ENCODE results near the gene ULK1. TPM values are rescaled to one million over a fixed set of nuclear protein-coding genes. Genes with fewer than 3 reads are reported as not detected.

Gene ULK1
- total and polyA plus RNA-seq, 2 experiments from 2014 or later: 8.4 to 33.8 TPM

DNA sequence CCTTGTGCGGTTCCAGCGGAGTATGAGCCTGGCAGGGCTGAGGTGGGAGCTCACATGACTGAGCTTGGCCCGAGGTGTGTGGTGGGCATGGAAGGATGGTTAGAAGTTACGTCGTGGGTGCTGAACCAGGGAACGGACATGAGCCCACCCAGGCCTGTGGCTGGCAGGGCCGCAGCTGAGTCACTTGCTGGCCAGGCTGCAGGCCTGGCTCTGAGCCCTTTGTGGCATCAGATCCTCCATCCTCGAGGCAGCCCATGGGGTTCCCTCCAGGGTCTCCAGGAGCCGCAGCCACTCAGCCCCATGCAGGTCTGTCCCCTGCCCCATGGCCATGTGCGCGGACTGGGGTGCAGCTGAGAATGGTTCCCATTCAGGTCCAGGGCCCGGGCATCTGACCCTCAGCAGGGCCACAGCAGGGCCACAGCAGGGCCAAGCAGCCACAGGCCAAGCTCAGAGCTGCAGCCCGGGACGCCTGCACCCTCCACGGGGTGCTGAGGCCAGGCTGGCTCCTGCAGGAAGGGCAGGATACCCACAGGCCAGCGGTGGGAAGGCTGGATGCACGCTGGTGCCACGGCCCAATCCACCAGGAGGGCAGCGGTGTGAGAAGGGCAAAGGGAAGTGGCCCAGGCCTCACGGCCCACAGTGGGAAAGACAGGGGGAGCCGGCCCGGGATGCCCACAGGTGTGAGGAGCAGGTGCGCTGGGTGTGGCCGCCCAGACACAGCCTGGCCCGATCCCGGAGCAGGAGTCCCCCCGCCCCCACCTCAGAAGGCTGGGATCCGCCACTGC, 26.3 kb upstream of the ULK1 start:
- Mint-ChIP-seq H3K9me3 (peaks cover 3% of the 10 kb centered on the region; the same call in 2 of the 3 replicates), H3K27ac (no peak overlapping the region), H3K4me3 (no peak overlapping the region), H3K4me1 (peaks cover 14% of the 10 kb centered on the region), H3K27me3 (ENCODE audit: insufficient read depth, low read depth, poor library complexity) (peaks cover 7% of the 10 kb centered on the region), H3K36me3 (ENCODE audit: low read depth) (peaks cover under 1% of the 10 kb centered on the region; the same call in 2 of the 3 replicates)
- Histone ChIP-seq H2AFZ (peak overlapping the region; percentile 83; the same call in 1 of the 2 replicates), H3K4me2 (no peak overlapping the region), H3F3A (replicated peaks; ENCODE audit: low read depth) (0 out of 2 replicates have a peak, but pooled peaks cover 2% of the 10 kb centered on the region), H4K20me1 (replicated peaks; ENCODE audit: insufficient read depth) (no peaks in the 10 kb centered on the region), H3K9me2 (ENCODE audit: insufficient read depth) (no peaks in the 10 kb centered on the region), H3K79me2 (replicated peaks; ENCODE audit: insufficient read depth) (no peaks in the 10 kb centered on the region), H3K27me3 (ENCODE audit: insufficient read depth) (no peaks in the 10 kb centered on the region), H3K4me3 (no peak overlapping the region), H3K4me1 (ENCODE audit: insufficient read depth) (peaks cover 12% of the 10 kb centered on the region; the same call in 1 of the 2 replicates), H3K36me3 (ENCODE audit: insufficient read depth) (no peaks in the 10 kb centered on the region), H3K27ac (ENCODE audit: low read depth) (no peak overlapping the region)
- DNase-seq (ENCODE audit: low spot score): no peak
- no peak for TF ChIP-seq REST (IDR thresholded peaks at IDR 0.05; ENCODE audit: unreplicated experiment)
- TF ChIP-seq STAT1 (IDR thresholded peaks at IDR 0.05; ENCODE audit: unreplicated experiment): no peak
- no peak for TF ChIP-seq CREB1 (CRISPR knock-in tag; IDR thresholded peaks at IDR 0.05; ENCODE audit: low read depth)
- TF ChIP-seq EZH2phosphoT487 (IDR thresholded peaks at IDR 0.05; ENCODE audit: unreplicated experiment): no peak
- no peak for TF ChIP-seq CTCF (conservative IDR thresholded peaks at IDR 0.05; ENCODE audit: low read depth in 2 of 2)
- no peak for TF ChIP-seq ZNF114 (CRISPR knock-in tag; IDR thresholded peaks at IDR 0.05)
- no peak for TF ChIP-seq POLR2AphosphoS5 (IDR thresholded peaks at IDR 0.05; ENCODE audit: low read depth)
- TF ChIP-seq EZH2 (IDR thresholded peaks at IDR 0.05; ENCODE audit: low read depth, unreplicated experiment): no peak
- ATAC-seq: no peak

DNA sequence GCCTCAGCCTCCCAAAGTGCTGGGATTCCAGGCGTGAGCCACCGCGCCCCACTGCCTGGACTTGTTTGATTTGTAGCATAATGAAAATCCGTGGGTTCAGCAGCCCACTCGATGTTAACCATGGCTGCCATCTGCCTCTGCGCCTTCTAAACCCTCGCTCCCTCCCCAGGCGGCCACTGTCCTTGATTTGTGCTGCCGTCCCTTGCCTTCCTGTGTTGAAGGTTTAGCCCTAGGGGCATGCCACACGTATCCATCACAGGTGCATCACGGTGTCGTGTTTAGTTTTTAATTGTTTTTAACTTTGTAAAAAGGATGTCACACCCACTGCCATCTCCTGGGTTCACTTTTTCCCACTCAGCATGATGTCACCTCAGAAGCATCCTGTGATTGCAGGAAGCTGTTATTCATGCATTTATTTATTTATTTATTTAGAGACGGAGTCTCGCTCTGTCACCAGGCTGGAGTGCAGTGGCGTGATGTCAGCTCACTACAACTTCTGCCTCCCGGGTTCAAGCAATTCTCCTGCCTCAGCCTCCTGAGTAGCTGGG, 24.5 kb upstream of the ULK1 start:
- Histone ChIP-seq H4K20me1 (replicated peaks; ENCODE audit: insufficient read depth) (no peaks in the 10 kb centered on the region), H3K4me2 (no peak overlapping the region), H3F3A (replicated peaks; ENCODE audit: low read depth) (no peaks in the 10 kb centered on the region), H3K27ac (ENCODE audit: low read depth) (no peak overlapping the region), H3K36me3 (ENCODE audit: insufficient read depth) (no peaks in the 10 kb centered on the region), H3K4me1 (ENCODE audit: insufficient read depth) (no peaks in the 10 kb centered on the region), H3K27me3 (ENCODE audit: insufficient read depth) (no peaks in the 10 kb centered on the region), H3K79me2 (replicated peaks; ENCODE audit: insufficient read depth) (no peaks in the 10 kb centered on the region), H3K9me2 (ENCODE audit: insufficient read depth) (no peaks in the 10 kb centered on the region), H3K4me3 (no peak overlapping the region), H2AFZ (no peak overlapping the region)
- H3K4me1 Mint-ChIP-seq: peaks cover 5% of the 10 kb centered on the region; the same call in 1 of the 3 replicates
- TF ChIP-seq STAT1 (IDR thresholded peaks at IDR 0.05; ENCODE audit: unreplicated experiment) (no peak), CREB1 (CRISPR knock-in tag; IDR thresholded peaks at IDR 0.05; ENCODE audit: low read depth) (no peak), EZH2phosphoT487 (IDR thresholded peaks at IDR 0.05; ENCODE audit: unreplicated experiment) (no peak), EZH2 (IDR thresholded peaks at IDR 0.05; ENCODE audit: low read depth, unreplicated experiment) (no peak)
- no peak overlapping the region for H3K4me3 Mint-ChIP-seq
- H3K27ac Mint-ChIP-seq: no peak overlapping the region
- peaks cover 5% of the 10 kb centered on the region; the same call in 2 of the 3 replicates for H3K36me3 Mint-ChIP-seq (ENCODE audit: low read depth)
- DNase-seq (ENCODE audit: low spot score) (no peak), ATAC-seq (no peak)
- H3K27me3 Mint-ChIP-seq (ENCODE audit: insufficient read depth, low read depth, poor library complexity): peaks cover 3% of the 10 kb centered on the region
- peaks cover 16% of the 10 kb centered on the region for H3K9me3 Mint-ChIP-seq
